Cardiac fibroblast (primary cell): ENCODE measurements around the gene SCG5.

Experiments
- DNase-seq, 2 donors: peaks; one replicate each; pipeline versions ENCODE4 v3.0.0 to v3.0.0-alpha.2; 2010; ENCODE audit warnings: low read depth in 2 of 2
- H3K4me3 ChIP-seq, 2 donors: replicated peaks in 1 of 2; 1 replicate in 1 of 2; 2 replicates in 1 of 2; pipeline ENCODE4 v1.5.1; 2011; ENCODE audit warnings: low read depth in 2 of 2, low read length in 2 of 2, mild to moderate bottlenecking in 2 of 2, moderate library complexity in 1 of 2
- CTCF ChIP-seq: IDR thresholded peaks from one replicate; pipeline ENCODE4 v1.5.1; 2011; ENCODE audit warnings: low read depth, mild to moderate bottlenecking, low read length, inconsistent platforms

Gene SCG5

GRCh38 chr15:32652178-32652577 lies 10.7 kb downstream of the SCG5 start:
- no peak overlapping the region for H3K4me3 ChIP-seq
- no peak for TF ChIP-seq CTCF
- no peak for DNase-seq

GRCh38 chr15:32656091-32656490 lies 14.6 kb downstream of the SCG5 start:
- H3K4me3 ChIP-seq = no peak overlapping the region
- no peak for TF ChIP-seq CTCF
- no peak for DNase-seq

GRCh38 chr15:32656496-32656895 lies 15.0 kb downstream of the SCG5 start:
- no peak for DNase-seq
- H3K4me3 ChIP-seq = no peak overlapping the region
- TF ChIP-seq CTCF = no peak

GRCh38 chr15:32657198-32657883 lies 15.8 kb downstream of the SCG5 start:
- peak in 1 of 2 donors; percentile 46 for DNase-seq
- peak; percentile 41 for TF ChIP-seq CTCF
- no peak overlapping the region for H3K4me3 ChIP-seq

- no peak for DNase-seq
- no peak overlapping the region for H3K4me3 ChIP-seq
- TF ChIP-seq CTCF = no peak
Observed at GRCh38 chr15:32657941-32658340, 16.4 kb downstream of the SCG5 start.

GRCh38 chr15:32659340-32660155 lies 18.0 kb downstream of the SCG5 start:
- TF ChIP-seq CTCF = no peak
- no peak overlapping the region for H3K4me3 ChIP-seq
- peak; percentile 23 to 85 for DNase-seq
